ENCODE results near the gene SH3BP5L.

DNA sequence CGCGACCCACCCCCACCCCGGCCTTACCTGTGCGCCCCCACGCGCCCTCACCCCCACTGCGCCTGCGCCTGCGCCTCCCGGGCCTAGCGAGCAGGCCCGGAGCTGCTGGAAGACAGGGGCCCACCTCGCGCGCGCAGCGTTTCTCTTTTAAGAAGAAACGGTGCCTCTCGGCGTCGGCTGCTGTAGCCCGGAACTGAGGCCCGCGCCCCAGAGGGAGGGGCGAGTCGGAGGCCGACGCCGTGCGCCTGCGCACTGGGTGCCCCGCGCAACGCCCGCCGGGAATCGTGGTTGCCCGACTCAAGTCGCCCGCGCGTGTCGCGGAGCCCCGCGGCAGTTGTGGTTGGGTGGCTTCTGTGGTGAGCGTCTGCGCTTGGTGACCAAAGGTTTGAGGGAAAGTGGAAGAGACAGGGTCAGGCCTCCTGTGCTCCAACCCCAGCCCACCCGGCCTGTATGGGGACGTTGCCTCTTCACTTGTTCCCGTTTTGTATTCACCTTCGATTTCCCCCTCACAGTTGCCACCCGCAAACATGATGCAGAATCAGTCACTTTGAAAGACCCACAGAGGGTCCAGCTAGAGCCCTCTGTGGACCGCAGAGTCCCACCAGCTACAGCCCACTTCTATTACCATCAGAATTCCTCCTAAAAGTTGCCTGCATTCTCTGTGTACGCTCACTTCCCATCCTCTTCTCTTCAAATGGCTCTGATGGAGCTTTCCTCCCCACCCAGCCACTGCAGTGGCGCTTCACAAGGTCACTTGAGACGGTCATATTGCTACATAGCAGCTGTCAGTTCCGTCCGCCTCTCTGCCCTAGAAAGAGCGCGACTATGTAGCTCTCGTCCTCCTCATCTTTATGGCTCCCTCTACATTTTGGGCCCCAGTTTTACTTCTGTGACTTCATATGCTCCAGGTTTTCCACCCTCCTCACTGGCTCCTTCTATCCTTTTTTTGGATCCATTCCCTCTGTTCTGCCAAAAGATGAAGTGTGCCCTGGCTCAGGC is 33.5 kb upstream of the SH3BP5L start, which contains the start of gene ZNF692:
- peak; percentile 73 to 82 for TF ChIP-seq POLR2A (IDR thresholded peaks at IDR 0.05)
- TF ChIP-seq, protein P1, sequence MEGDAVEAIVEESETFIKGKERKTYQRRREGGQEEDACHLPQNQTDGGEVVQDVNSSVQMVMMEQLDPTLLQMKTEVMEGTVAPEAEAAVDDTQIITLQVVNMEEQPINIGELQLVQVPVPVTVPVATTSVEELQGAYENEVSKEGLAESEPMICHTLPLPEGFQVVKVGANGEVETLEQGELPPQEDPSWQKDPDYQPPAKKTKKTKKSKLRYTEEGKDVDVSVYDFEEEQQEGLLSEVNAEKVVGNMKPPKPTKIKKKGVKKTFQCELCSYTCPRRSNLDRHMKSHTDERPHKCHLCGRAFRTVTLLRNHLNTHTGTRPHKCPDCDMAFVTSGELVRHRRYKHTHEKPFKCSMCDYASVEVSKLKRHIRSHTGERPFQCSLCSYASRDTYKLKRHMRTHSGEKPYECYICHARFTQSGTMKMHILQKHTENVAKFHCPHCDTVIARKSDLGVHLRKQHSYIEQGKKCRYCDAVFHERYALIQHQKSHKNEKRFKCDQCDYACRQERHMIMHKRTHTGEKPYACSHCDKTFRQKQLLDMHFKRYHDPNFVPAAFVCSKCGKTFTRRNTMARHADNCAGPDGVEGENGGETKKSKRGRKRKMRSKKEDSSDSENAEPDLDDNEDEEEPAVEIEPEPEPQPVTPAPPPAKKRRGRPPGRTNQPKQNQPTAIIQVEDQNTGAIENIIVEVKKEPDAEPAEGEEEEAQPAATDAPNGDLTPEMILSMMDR (IDR thresholded peaks at IDR 0.05) = peak in 1 of 4 experiments; percentile 36
